Activated T-helper 1 cell treated with anti-CD3 and anti-CD28 coated beads, Interleukin-12 subunit alpha, Interleukin-12 subunit beta, Interleukin-2, Interleukin-4 antibody, amounts not matched to agents 30 ng/mL and 10 ng/mL and 1 ng/mL, durations not matched to agents 14 hours and 24 hours and 36 hours (primary cell): ENCODE measurements around the gene APLP2. TPM values are rescaled to one million over a fixed set of nuclear protein-coding genes. Genes with fewer than 3 reads are reported as not detected.
"Not testable (repeated sequence)": the region's sequence is repeated elsewhere in the genome, so short reads cannot be mapped to it uniquely, and the experiment has no call there.

Experiments used
- DNase-seq: peaks from one replicate; pipeline ENCODE4 v3.0.0; 2021; ENCODE audit warnings: low spot score
- H3K27ac Mint-ChIP-seq: one replicate; pipeline ENCODE4 v1.8.0; 2021; ENCODE audit warnings: mild to moderate bottlenecking, mixed read lengths
- H3K27me3 Mint-ChIP-seq: one replicate; pipeline ENCODE4 v1.8.0; 2022; ENCODE audit warnings: mild to moderate bottlenecking, moderate library complexity, mixed read lengths; ENCODE audit not compliant: insufficient read depth
- H3K36me3 Mint-ChIP-seq: one replicate; pipeline ENCODE4 v1.8.0; 2021; ENCODE audit warnings: low read depth, mixed read lengths
- H3K4me1 Mint-ChIP-seq: one replicate; pipeline ENCODE4 v1.8.0; 2021; ENCODE audit warnings: low read depth, mixed read lengths
- H3K4me3 Mint-ChIP-seq: one replicate; pipeline ENCODE4 v1.8.0; 2021; ENCODE audit warnings: mild to moderate bottlenecking, moderate library complexity, mixed read lengths
- H3K9me3 Mint-ChIP-seq: one replicate; pipeline ENCODE4 v1.8.0; 2021; ENCODE audit warnings: mixed read lengths
- intact Hi-C: fragments of 100-400 bp; cut with micrococcal nuclease; formaldehyde crosslinking; loops from one replicate; pipeline ENCODE4 v1.15.1; 2024
- total RNA-seq: library from RNA; stranded (reverse); gene quantifications from 2 replicates; pipeline ENCODE4 v1.2.3, GENCODE V29; 2022

Gene APLP2
- total RNA-seq, 1 donor from 2014 or later: 47.8 TPM

- no peak overlapping the region for H3K4me3 Mint-ChIP-seq
- no peaks in the 10 kb centered on the region for H3K9me3 Mint-ChIP-seq
- H3K4me1 Mint-ChIP-seq: no peaks in the 10 kb centered on the region
- peaks cover 57% of the 10 kb centered on the region for H3K27me3 Mint-ChIP-seq
- intact Hi-C loops: no loop called here
- no peaks in the 10 kb centered on the region for H3K36me3 Mint-ChIP-seq
- H3K27ac Mint-ChIP-seq: no peak overlapping the region
- no peak for DNase-seq
These were observed 93.9 kb downstream of the APLP2 start for GRCh38 chr11:130163346-130164220.

- intact Hi-C loops: no loop called here
- Mint-ChIP-seq H3K27me3 (peaks cover 51% of the 10 kb centered on the region), H3K4me3 (no peak overlapping the region), H3K27ac (no peak overlapping the region), H3K9me3 (no peaks in the 10 kb centered on the region), H3K36me3 (no peaks in the 10 kb centered on the region), H3K4me1 (no peaks in the 10 kb centered on the region)
- DNase-seq: no peak
These were observed 94.5 kb downstream of the APLP2 start for GRCh38 chr11:130164221-130164570.

GRCh38 chr11:130165601-130166456 lies 96.1 kb downstream of the APLP2 start:
- Mint-ChIP-seq H3K4me3 (no peak overlapping the region), H3K4me1 (no peaks in the 10 kb centered on the region), H3K36me3 (no peaks in the 10 kb centered on the region), H3K9me3 (no peaks in the 10 kb centered on the region), H3K27ac (no peak overlapping the region), H3K27me3 (peaks cover 41% of the 10 kb centered on the region)
- intact Hi-C loops: no loop called here
- no peak for DNase-seq

GRCh38 chr11:130166457-130166784 lies 96.7 kb downstream of the APLP2 start:
- Mint-ChIP-seq H3K4me1 (no peaks in the 10 kb centered on the region), H3K4me3 (no peak overlapping the region), H3K27me3 (peaks cover 38% of the 10 kb centered on the region), H3K9me3 (no peaks in the 10 kb centered on the region), H3K27ac (no peak overlapping the region), H3K36me3 (no peaks in the 10 kb centered on the region)
- DNase-seq: no peak
- intact Hi-C loops: no loop called here

- intact Hi-C loops: no loop called here
- Mint-ChIP-seq H3K27ac (no peak overlapping the region), H3K9me3 (no peaks in the 10 kb centered on the region)
These were observed 97.5 kb downstream of the APLP2 start for GRCh38 chr11:130167146-130167545.

GRCh38 chr11:130168105-130168504 lies 98.4 kb downstream of the APLP2 start:
- Mint-ChIP-seq H3K27me3 (peaks cover 23% of the 10 kb centered on the region), H3K36me3 (no peaks in the 10 kb centered on the region), H3K9me3 (no peaks in the 10 kb centered on the region), H3K4me1 (no peaks in the 10 kb centered on the region), H3K27ac (no peak overlapping the region), H3K4me3 (no peak overlapping the region)
- DNase-seq: no peak
- intact Hi-C loops: no loop called here

More at GRCh38 chr11:130167146-130167545, 97.5 kb downstream of the APLP2 start:
- DNase-seq: no peak
- no peaks in the 10 kb centered on the region for H3K36me3 Mint-ChIP-seq
- H3K27me3 Mint-ChIP-seq: peaks cover 31% of the 10 kb centered on the region
- no peaks in the 10 kb centered on the region for H3K4me1 Mint-ChIP-seq
- H3K4me3 Mint-ChIP-seq: no peak overlapping the region

- intact Hi-C loops: no loop called here
- no peak for DNase-seq
- Mint-ChIP-seq H3K27me3 (peaks cover 15% of the 10 kb centered on the region), H3K4me3 (no peak overlapping the region), H3K27ac (no peak overlapping the region), H3K36me3 (no peaks in the 10 kb centered on the region), H3K9me3 (peaks cover 9% of the 10 kb centered on the region), H3K4me1 (no peaks in the 10 kb centered on the region)
These were observed 100.7 kb downstream of the APLP2 start for GRCh38 chr11:130170345-130170744.

- Mint-ChIP-seq H3K4me1 (no peaks in the 10 kb centered on the region), H3K4me3 (no peak overlapping the region), H3K27me3 (peaks cover 9% of the 10 kb centered on the region), H3K27ac (no peak overlapping the region), H3K9me3 (peaks cover 9% of the 10 kb centered on the region), H3K36me3 (no peaks in the 10 kb centered on the region)
- intact Hi-C loops: no loop called here
- no peak for DNase-seq
These were observed 101.8 kb downstream of the APLP2 start for GRCh38 chr11:130171534-130171933.

- H3K27ac Mint-ChIP-seq, intact Hi-C loops, H3K36me3 Mint-ChIP-seq, H3K9me3 Mint-ChIP-seq, H3K27me3 Mint-ChIP-seq, H3K4me3 Mint-ChIP-seq, DNase-seq, H3K4me1 Mint-ChIP-seq: not testable (repeated sequence)
These were observed 102.3 kb downstream of the APLP2 start for GRCh38 chr11:130172001-130172400.

- no peaks in the 10 kb centered on the region for H3K36me3 Mint-ChIP-seq
- H3K4me3 Mint-ChIP-seq: no peak overlapping the region
- H3K27ac Mint-ChIP-seq: no peak overlapping the region
- no peak for DNase-seq
- H3K27me3 Mint-ChIP-seq: peaks cover 4% of the 10 kb centered on the region
- intact Hi-C loops: no loop called here
- peaks cover 9% of the 10 kb centered on the region for H3K9me3 Mint-ChIP-seq
- H3K4me1 Mint-ChIP-seq: no peaks in the 10 kb centered on the region
These were observed 104.9 kb downstream of the APLP2 start for GRCh38 chr11:130174642-130175041.

- intact Hi-C loops: no loop called here
- peaks cover 9% of the 10 kb centered on the region for H3K9me3 Mint-ChIP-seq
- no peak for DNase-seq
- peaks cover 4% of the 10 kb centered on the region for H3K27me3 Mint-ChIP-seq
- H3K4me1 Mint-ChIP-seq: no peaks in the 10 kb centered on the region
- no peaks in the 10 kb centered on the region for H3K36me3 Mint-ChIP-seq
- H3K27ac Mint-ChIP-seq: no peak overlapping the region
- no peak overlapping the region for H3K4me3 Mint-ChIP-seq
These were observed 106.2 kb downstream of the APLP2 start for GRCh38 chr11:130175898-130176297.

GRCh38 chr11:130177782-130178181 lies 108.1 kb downstream of the APLP2 start:
- intact Hi-C loops: no loop called here
- Mint-ChIP-seq H3K27ac (no peak overlapping the region), H3K4me3 (no peak overlapping the region), H3K36me3 (no peaks in the 10 kb centered on the region), H3K27me3 (peaks cover 6% of the 10 kb centered on the region), H3K9me3 (peaks cover 9% of the 10 kb centered on the region), H3K4me1 (no peaks in the 10 kb centered on the region)
- no peak for DNase-seq
